ENCODE measurements around the gene CNN1. TPM values are rescaled to one million over a fixed set of nuclear protein-coding genes. Genes with fewer than 3 reads are reported as not detected.

The CNN1 gene
- total and polyA plus RNA-seq, 2 of the 8 experiments (the other 6 are each of a cell fraction or from before 2014, with no cell fraction given), result 29.8 to 50.8 TPM

- TF ChIP-seq KDM4A (IDR thresholded peaks at IDR 0.05; ENCODE audit: low read depth, low read length, severe bottlenecking) (peak; percentile 84), CREB1 (IDR thresholded peaks at IDR 0.05) (no peak), POLR2AphosphoS5 (IDR thresholded peaks at IDR 0.05; ENCODE audit: low read depth, low read length) (peak; percentile 68), CTBP2 (IDR thresholded peaks at IDR 0.05; ENCODE audit: borderline replicate concordance, insufficient read depth, insufficient read length, low read length) (no peak), HDAC2 (IDR thresholded peaks at IDR 0.05; ENCODE audit: borderline replicate concordance in 1 of 2, low read depth in 2 of 2, low read length in 2 of 2) (peak; percentile 89 to 99; a peak in 3 of 4 replicates), EP300 (IDR thresholded peaks at IDR 0.05; ENCODE audit: borderline replicate concordance in 1 of 2, low read depth in 2 of 2, low read length in 2 of 2) (no peak), SAP30 (IDR thresholded peaks at IDR 0.05; ENCODE audit: insufficient read depth, insufficient replicate concordance, low read length) (peak; percentile 100), GABPA (IDR thresholded peaks at IDR 0.05; ENCODE audit: borderline replicate concordance, insufficient read depth, low read length) (no peak), YY1 (IDR thresholded peaks at IDR 0.05; ENCODE audit: low read depth, low read length) (peak; percentile 96), BACH1 (IDR thresholded peaks at IDR 0.05; ENCODE audit: low read length) (no peak), POLR2A (IDR thresholded peaks at IDR 0.05; ENCODE audit: control extremely low read depth in 1 of 2, low read depth in 2 of 2, low read length in 2 of 2) (peak; percentile 66 to 91), ASH2L (IDR thresholded peaks at IDR 0.05; ENCODE audit: low read length) (peak; percentile 90), USF2 (IDR thresholded peaks at IDR 0.05; ENCODE audit: low read length) (no peak), RXRA (IDR thresholded peaks at IDR 0.05; ENCODE audit: insufficient read depth, low read depth, low read length) (no peak), CBX8 (IDR thresholded peaks at IDR 0.05; ENCODE audit: borderline replicate concordance, low read depth, low read length) (no peak), MAX (IDR thresholded peaks at IDR 0.05) (peak; percentile 79), KDM5A (IDR thresholded peaks at IDR 0.05; ENCODE audit: low read length) (peak; percentile 81), TBP (IDR thresholded peaks at IDR 0.05; ENCODE audit: low read depth, low read length) (no peak; the same call in 1 of the 2 replicates), ATF2 (IDR thresholded peaks at IDR 0.05; ENCODE audit: low read length) (no peak), MAFK (IDR thresholded peaks at IDR 0.05; ENCODE audit: low read depth, low read length) (no peak), JUND (IDR thresholded peaks at IDR 0.05; ENCODE audit: low read length) (no peak)
Measured at GRCh38 chr19:11528551-11529341, 9.9 kb upstream of the CNN1 start, which contains the start of gene ECSIT (continued).
